Vagina (tissue), 2 donors: Measurements from ENCODE around the gene S100A8. TPM values are rescaled to one million over a fixed set of nuclear protein-coding genes. Genes with fewer than 3 reads are reported as not detected.
A peak's percentile ranks its signal among the peaks of the same experiment; 100 is the strongest.

Source experiments
- DNase-seq, 2 donors: peaks; one replicate each; pipeline ENCODE4 v3.0.0-alpha.2; 2017; ENCODE audit errors: extremely low spot score in 2 of 2
- H3K27ac ChIP-seq: fragments of 200-600 bp; sonication (generic); one replicate; pipeline ENCODE4 v1.5.1; 2019
- H3K27me3 ChIP-seq: fragments of 200-600 bp; sonication (generic); one replicate; pipeline ENCODE4 v1.5.1; 2019
- H3K36me3 ChIP-seq, 2 donors: fragments of 200-600 bp; sonication (generic); one replicate each; pipeline ENCODE4 v1.5.1; 2017 to 2019
- H3K4me1 ChIP-seq: fragments of 200-600 bp; sonication (generic); one replicate; pipeline ENCODE4 v1.5.1; 2019
- H3K4me3 ChIP-seq, 2 donors: fragments of 200-600 bp; sonication (generic); 1 replicate in 1 of 2; 2 replicates in 1 of 2; pipeline ENCODE4 v1.5.1; 2016 to 2019
- H3K9me3 ChIP-seq: fragments of 200-600 bp; sonication (generic); one replicate; pipeline ENCODE4 v1.5.1; 2019
- POLR2A ChIP-seq, 2 donors: fragments of 450-650 bp; IDR thresholded peaks; one replicate each; pipeline ENCODE4 v1.6.1; 2017; ENCODE audit warnings: antibody characterized with exemption in 2 of 2, mild to moderate bottlenecking in 2 of 2, moderate library complexity in 2 of 2
- POLR2AphosphoS5 ChIP-seq, 2 donors: sonication (generic); formaldehyde crosslinking; IDR thresholded peaks; one replicate each; pipeline ENCODE4 v1.9.0; 2017; ENCODE audit warnings: antibody characterized with exemption in 2 of 2, mild to moderate bottlenecking in 2 of 2, low read depth in 1 of 2; ENCODE audit not compliant: insufficient read depth in 1 of 2
- intact Hi-C: fragments of 100-400 bp; cut with DNase I; formaldehyde crosslinking; loops from one replicate; pipeline ENCODE4 v1.15.1; 2023
- total RNA-seq: library from RNA; depleted of rRNA; stranded (reverse); fragments of >200 nt; gene quantifications from one replicate; pipeline ENCODE4 v1.2.3, GENCODE V29; 2016
- TF ChIP-seq, protein P1 (sequence below), 3 experiments: fragments of 450-650 bp in 2 of 3; fragments of 200-600 bp in 1 of 3; sonication (generic) in 1 of 3; IDR thresholded peaks; one replicate each; pipeline ENCODE4 v1.5.1; 2017 to 2019; ENCODE audit warnings: antibody characterized with exemption in 3 of 3, mild to moderate bottlenecking in 2 of 3, moderate library complexity in 2 of 3

S100A8 gene
- total RNA-seq, 1 donor from 2014 or later: 1,155 TPM

DNA sequence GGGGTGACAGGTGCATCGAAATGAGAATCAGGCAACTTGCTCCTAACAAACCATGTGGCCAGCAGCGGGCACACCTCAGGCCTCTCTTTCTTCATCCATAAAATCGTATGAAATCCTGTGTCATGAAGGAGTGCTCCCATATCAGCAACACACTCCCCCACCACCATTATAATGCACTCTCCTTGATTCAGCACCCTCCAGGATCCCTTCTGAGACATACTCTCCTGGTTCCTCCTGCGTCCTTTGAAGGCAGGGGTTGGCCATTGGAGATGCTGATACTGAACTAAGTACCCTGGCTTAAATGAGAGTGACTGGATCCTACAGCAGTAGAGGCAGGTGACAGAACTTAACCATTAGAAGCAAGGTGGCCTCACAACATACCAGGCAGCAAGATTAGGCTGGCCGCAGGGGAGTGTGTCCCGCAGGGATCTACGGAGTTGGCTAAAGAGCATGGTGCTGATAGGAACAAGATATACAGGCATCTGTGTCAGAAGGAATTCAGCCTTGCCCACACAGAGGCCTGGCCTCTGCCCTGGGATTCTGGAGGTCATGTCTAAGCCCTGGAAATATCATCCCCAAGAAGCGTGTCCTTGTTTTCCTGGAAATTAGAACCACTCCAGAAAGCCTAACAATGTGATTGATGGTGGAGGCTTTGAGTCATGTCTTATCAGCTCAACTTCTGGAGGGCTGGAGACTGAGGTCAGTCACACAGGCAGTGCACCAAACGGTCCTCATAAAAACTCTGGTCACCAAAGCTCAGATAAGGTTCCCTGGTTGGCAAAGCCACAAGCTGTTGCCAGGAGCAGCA lies 42.2 kb upstream of the S100A8 start:
- Histone ChIP-seq H3K4me1 (no peaks in the 10 kb centered on the region), H3K9me3 (no peaks in the 10 kb centered on the region), H3K27me3 (no peaks in the 10 kb centered on the region), H3K4me3 (no peak overlapping the region), H3K27ac (no peak overlapping the region), H3K36me3 (no peaks in the 10 kb centered on the region)
- intact Hi-C loops: no loop called here
- DNase-seq: peak in 1 of 2 donors; percentile 72
- TF ChIP-seq POLR2AphosphoS5 (IDR thresholded peaks at IDR 0.05; ENCODE audit: insufficient read depth in 1 of 2, low read depth in 1 of 2): no peak
- no peak for TF ChIP-seq POLR2A (IDR thresholded peaks at IDR 0.05)
- TF ChIP-seq, protein P1, sequence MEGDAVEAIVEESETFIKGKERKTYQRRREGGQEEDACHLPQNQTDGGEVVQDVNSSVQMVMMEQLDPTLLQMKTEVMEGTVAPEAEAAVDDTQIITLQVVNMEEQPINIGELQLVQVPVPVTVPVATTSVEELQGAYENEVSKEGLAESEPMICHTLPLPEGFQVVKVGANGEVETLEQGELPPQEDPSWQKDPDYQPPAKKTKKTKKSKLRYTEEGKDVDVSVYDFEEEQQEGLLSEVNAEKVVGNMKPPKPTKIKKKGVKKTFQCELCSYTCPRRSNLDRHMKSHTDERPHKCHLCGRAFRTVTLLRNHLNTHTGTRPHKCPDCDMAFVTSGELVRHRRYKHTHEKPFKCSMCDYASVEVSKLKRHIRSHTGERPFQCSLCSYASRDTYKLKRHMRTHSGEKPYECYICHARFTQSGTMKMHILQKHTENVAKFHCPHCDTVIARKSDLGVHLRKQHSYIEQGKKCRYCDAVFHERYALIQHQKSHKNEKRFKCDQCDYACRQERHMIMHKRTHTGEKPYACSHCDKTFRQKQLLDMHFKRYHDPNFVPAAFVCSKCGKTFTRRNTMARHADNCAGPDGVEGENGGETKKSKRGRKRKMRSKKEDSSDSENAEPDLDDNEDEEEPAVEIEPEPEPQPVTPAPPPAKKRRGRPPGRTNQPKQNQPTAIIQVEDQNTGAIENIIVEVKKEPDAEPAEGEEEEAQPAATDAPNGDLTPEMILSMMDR (IDR thresholded peaks at IDR 0.05): no peak

DNA sequence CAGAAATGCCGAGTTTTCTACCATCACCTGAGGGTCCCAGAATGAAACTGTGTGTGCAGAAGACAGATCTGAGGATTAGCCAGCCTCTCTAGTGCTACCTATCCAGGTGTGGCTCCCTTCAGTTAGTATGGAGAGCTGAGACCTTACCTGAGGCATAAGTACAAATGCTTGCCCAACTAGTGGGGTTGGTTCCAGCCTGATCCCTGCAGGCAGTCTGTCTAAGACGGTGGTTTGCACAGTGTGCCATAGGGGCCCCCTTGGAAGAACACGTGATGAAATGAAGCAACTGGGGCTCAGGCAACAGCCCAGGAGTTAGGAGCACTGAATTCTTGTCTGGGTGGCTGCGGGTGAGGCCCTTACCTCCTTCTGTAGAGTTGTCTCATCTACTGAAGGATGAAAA lies 41.1 kb upstream of the S100A8 start:
- Histone ChIP-seq H3K9me3 (no peaks in the 10 kb centered on the region), H3K4me1 (no peaks in the 10 kb centered on the region), H3K4me3 (no peak overlapping the region), H3K27ac (no peak overlapping the region), H3K27me3 (no peaks in the 10 kb centered on the region), H3K36me3 (no peaks in the 10 kb centered on the region)
- intact Hi-C loops: no loop called here
- peak; percentile 31 to 47 for DNase-seq
- TF ChIP-seq POLR2AphosphoS5 (IDR thresholded peaks at IDR 0.05; ENCODE audit: insufficient read depth in 1 of 2, low read depth in 1 of 2): no peak
- no peak for TF ChIP-seq POLR2A (IDR thresholded peaks at IDR 0.05)
- TF ChIP-seq, protein P1 (IDR thresholded peaks at IDR 0.05): no peak

- no peaks in the 10 kb centered on the region for H3K4me1 ChIP-seq
- TF ChIP-seq POLR2AphosphoS5 (IDR thresholded peaks at IDR 0.05; ENCODE audit: insufficient read depth in 1 of 2, low read depth in 1 of 2) (no peak), POLR2A (IDR thresholded peaks at IDR 0.05) (no peak)
- TF ChIP-seq, protein P1 (IDR thresholded peaks at IDR 0.05): no peak
- H3K4me3 ChIP-seq: no peak overlapping the region
- no peaks in the 10 kb centered on the region for H3K36me3 ChIP-seq
- intact Hi-C loops: no loop called here
- no peak for DNase-seq
- no peak overlapping the region for H3K27ac ChIP-seq
- no peaks in the 10 kb centered on the region for H3K9me3 ChIP-seq
- no peaks in the 10 kb centered on the region for H3K27me3 ChIP-seq
These were observed 40.6 kb upstream of the S100A8 start for GRCh38 chr1:153431427-153431826.

DNA sequence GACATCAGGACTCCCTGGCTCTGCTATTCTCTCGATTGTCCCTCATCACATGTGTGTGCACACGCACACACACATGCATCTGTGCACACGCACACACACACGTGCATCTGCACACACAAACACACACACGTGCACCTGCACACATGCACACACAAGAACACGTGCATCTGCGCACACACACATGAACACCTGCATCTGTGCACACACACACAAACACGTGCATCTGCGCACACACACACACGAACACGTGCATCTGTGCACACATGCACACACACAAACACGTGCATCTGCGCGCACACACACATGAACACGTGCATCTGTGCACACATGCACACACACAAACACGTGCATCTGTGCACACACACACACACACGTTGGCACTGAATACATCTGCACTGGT lies 40.1 kb upstream of the S100A8 start:
- no peak for TF ChIP-seq POLR2A (IDR thresholded peaks at IDR 0.05)
- no peak for TF ChIP-seq POLR2AphosphoS5 (IDR thresholded peaks at IDR 0.05; ENCODE audit: insufficient read depth in 1 of 2, low read depth in 1 of 2)
- TF ChIP-seq, protein P1 (IDR thresholded peaks at IDR 0.05): no peak
- H3K9me3 ChIP-seq: no peaks in the 10 kb centered on the region
- intact Hi-C loops: no loop called here

DNA sequence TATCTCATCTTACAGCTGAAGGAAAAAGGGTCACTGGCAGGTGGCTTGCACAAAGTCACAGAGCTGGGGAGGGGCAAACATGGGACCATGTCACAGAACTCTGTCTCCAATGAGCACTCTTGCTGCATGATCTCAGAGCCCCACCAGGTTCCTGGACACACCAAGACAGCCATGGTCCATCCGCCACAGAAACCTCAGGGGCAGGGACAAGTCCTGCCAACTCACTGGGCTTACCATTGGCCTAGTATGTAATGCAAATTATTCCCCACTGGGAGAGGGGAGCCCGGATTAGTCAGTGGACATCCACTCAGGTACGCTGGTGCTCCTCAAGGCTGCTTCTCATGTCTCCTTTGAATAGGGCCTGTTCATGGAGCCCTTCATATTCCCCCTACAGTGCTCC lies 39.7 kb upstream of the S100A8 start:
- Histone ChIP-seq H3K4me3 (no peak overlapping the region), H3K9me3 (no peaks in the 10 kb centered on the region), H3K27ac (no peak overlapping the region), H3K36me3 (no peaks in the 10 kb centered on the region), H3K4me1 (no peaks in the 10 kb centered on the region), H3K27me3 (no peaks in the 10 kb centered on the region)
- intact Hi-C loops: no loop called here
- DNase-seq: peak; percentile 34 to 84
- TF ChIP-seq, protein P1 (IDR thresholded peaks at IDR 0.05): no peak
- no peak for TF ChIP-seq POLR2A (IDR thresholded peaks at IDR 0.05)
- TF ChIP-seq POLR2AphosphoS5 (IDR thresholded peaks at IDR 0.05; ENCODE audit: insufficient read depth in 1 of 2, low read depth in 1 of 2): no peak

More for the DNA sequence above, 40.1 kb upstream of the S100A8 start:
- Histone ChIP-seq H3K4me3 (no peak overlapping the region), H3K27me3 (no peaks in the 10 kb centered on the region), H3K27ac (no peak overlapping the region), H3K4me1 (no peaks in the 10 kb centered on the region), H3K36me3 (no peaks in the 10 kb centered on the region)
- DNase-seq: peak; percentile 47 to 72
